Motor neuron (in vitro differentiated cells): Measurements from ENCODE around the gene ABCC9. TPM values are rescaled to one million over a fixed set of nuclear protein-coding genes. Genes with fewer than 3 reads are reported as not detected.
A peak's percentile ranks its signal among the peaks of the same experiment; 100 is the strongest.

Experiments used
- ATAC-seq, 8 experiments: fragments of 200-7000 bp; cut with Tn5 transposase; replicated peaks in 6 of 8; 2 replicates each; pipeline ENCODE4 v1.8.0; 2021; ENCODE audit warnings: mild to moderate bottlenecking in 8 of 8, moderate library complexity in 8 of 8
- H3K27ac ChIP-seq, 2 donors: fragments of 250-450 bp; sonication (Bioruptor Pico); 2 replicates each; pipeline ENCODE4 v1.9.0; 2021; ENCODE audit warnings: antibody characterized with exemption in 2 of 2, mild to moderate bottlenecking in 2 of 2, moderate library complexity in 1 of 2
- H3K4me1 ChIP-seq, 2 donors: fragments of 250-450 bp; sonication (Bioruptor Pico); replicated peaks in 1 of 2; 2 replicates each; pipeline ENCODE4 v1.6.1; 2021; ENCODE audit warnings: antibody characterized with exemption in 2 of 2, mild to moderate bottlenecking in 2 of 2, moderate library complexity in 1 of 2
- H3K4me3 ChIP-seq, 5 donors: fragments of 250-450 bp; sonication (Bioruptor Pico); 2 replicates each; pipeline ENCODE4 v1.9.0; 2021; ENCODE audit warnings: antibody characterized with exemption in 5 of 5, mild to moderate bottlenecking in 5 of 5, moderate library complexity in 4 of 5
- WGBS, 10 experiments: fragments of 450-650 bp; shearing (Covaris generic); methylation state at CpG; one replicate each; pipeline ENCODE4 v1.0.0; 2022; 5-methylcytosine and 5-hydroxymethylcytosine counted together
- in situ Hi-C, 9 experiments: fragments of 400-800 bp; cut with MboI; loops; one replicate each; pipeline ENCODE4 v1.15.0; 2021; ENCODE audit warnings: low sequenced_read_pairs in 9 of 9, low pct_unique_long_range_greater_than_20kb in 2 of 9; ENCODE audit not compliant: unreplicated experiment in 9 of 9
- total RNA-seq, 8 experiments: library from RNA; unstranded; fragments of 300-600 nt; gene quantifications; 2 replicates each; pipeline versions ENCODE4 v1.2.3 to v1.2.4, GENCODE V29; 2022

ABCC9 gene
- total RNA-seq = 1 to 10 TPM in 1 of 8 experiments, under 1 TPM in 7; 0.04 to 6.6 (median 0.36) TPM

GRCh38 chr12:21940549-21941505, at the start of gene ABCC9:
ABCC9 (minus strand) TSS chr12:21941426; CDS start chr12:21936674, 4,752 bp downstream.
- no peak within 1 kb of the TSS for H3K27ac ChIP-seq
- peak within 1 kb of the TSS; percentile 20 to 38 (median 30) for H3K4me3 ChIP-seq
- in situ Hi-C loops = no loop called here
- 0 to 42% (median 4%) methylated on average over 2 to 34 of the region's 42 CpGs; no CpG with 5 or more reads in 1 of the 10 experiments for WGBS, 10 experiments
- ATAC-seq = peak; percentile 29 to 83 (median 76)
- H3K4me1 ChIP-seq = no peaks in the 10 kb centered on the region

- peak in 1 of 8 experiments; percentile 32 for ATAC-seq
- in situ Hi-C loops = loop anchor here in 4 of 9 experiments (10.0 to 25.0 kb wide), 2 partner anchors 278 to 295 kb away; no protein-coding TSS in a partner anchor
- H3K4me3 ChIP-seq = no peak overlapping the region
- no peaks in the 10 kb centered on the region for H3K4me1 ChIP-seq
- no peak overlapping the region for H3K27ac ChIP-seq
- WGBS, 10 experiments = 8 to 74% (median 59%) methylated on average over 2 to 5 of the region's 5 CpGs
These were observed 48.7 kb upstream of the ABCC9 start for GRCh38 chr12:21989819-21990412.

- in situ Hi-C loops = loop anchor here in 2 of 9 experiments (25.0 kb wide), 1 partner anchor 276 kb away; no protein-coding TSS in a partner anchor
- ATAC-seq = peak in 3 of 8 experiments; percentile 31 to 89 (median 47)
- Histone ChIP-seq H3K4me3 (no peak overlapping the region), H3K4me1 (no peaks in the 10 kb centered on the region), H3K27ac (no peak overlapping the region)
- WGBS, 10 experiments = 25 to 86% (median 58%) methylated on average over 1 of the region's 1 CpG; no CpG with 5 or more reads in 6 of the 10 experiments
These were observed 47.4 kb upstream of the ABCC9 start for GRCh38 chr12:21988619-21989018.

GRCh38 chr12:21987755-21988154, 46.5 kb upstream of the ABCC9 start:
- WGBS, 10 experiments = 0 to 97% (median 77%) methylated on average over 1 to 6 of the region's 6 CpGs; no CpG with 5 or more reads in 3 of the 10 experiments

GRCh38 chr12:21985155-21985554, 43.9 kb upstream of the ABCC9 start:
- in situ Hi-C loops = loop anchor here in 2 of 9 experiments (25.0 kb wide), 1 partner anchor 273 kb away; no protein-coding TSS in a partner anchor
- 49 to 100% (median 90%) methylated on average over 1 to 2 of the region's 2 CpGs for WGBS, 10 experiments
- no peak overlapping the region for H3K27ac ChIP-seq
- H3K4me3 ChIP-seq = no peak overlapping the region
- H3K4me1 ChIP-seq = no peaks in the 10 kb centered on the region
- no peak for ATAC-seq

More at GRCh38 chr12:21987755-21988154, 46.5 kb upstream of the ABCC9 start:
- Histone ChIP-seq H3K4me1 (no peaks in the 10 kb centered on the region), H3K27ac (no peak overlapping the region), H3K4me3 (no peak overlapping the region)
- in situ Hi-C loops = loop anchor here in 2 of 9 experiments (25.0 kb wide), 1 partner anchor 275 kb away; no protein-coding TSS in a partner anchor
- ATAC-seq = no peak

- ATAC-seq = no peak
- no peaks in the 10 kb centered on the region for H3K4me1 ChIP-seq
- no peak overlapping the region for H3K27ac ChIP-seq
- in situ Hi-C loops = loop anchor here in 2 of 9 experiments (25.0 kb wide), 1 partner anchor 272 kb away; no protein-coding TSS in a partner anchor
- H3K4me3 ChIP-seq = no peak overlapping the region
These were observed 43.1 kb upstream of the ABCC9 start for GRCh38 chr12:21984375-21984774.

GRCh38 chr12:21983095-21983494, 41.9 kb upstream of the ABCC9 start:
- WGBS, 10 experiments = 40 to 100% (median 96%) methylated on average over 1 to 3 of the region's 3 CpGs; no CpG with 5 or more reads in 1 of the 10 experiments
- in situ Hi-C loops = loop anchor here in 2 of 9 experiments (25.0 kb wide), 1 partner anchor 271 kb away; no protein-coding TSS in a partner anchor
- no peak for ATAC-seq

GRCh38 chr12:21980544-21980943, 39.3 kb upstream of the ABCC9 start:
- Histone ChIP-seq H3K4me1 (no peaks in the 10 kb centered on the region), H3K27ac (no peak overlapping the region), H3K4me3 (no peak overlapping the region)
- WGBS, 10 experiments = 0 to 100% (median 71%) methylated on average over 1 of the region's 1 CpG; no CpG with 5 or more reads in 1 of the 10 experiments
- in situ Hi-C loops = loop anchor here in 2 of 9 experiments (25.0 kb wide), 1 partner anchor 268 kb away; no protein-coding TSS in a partner anchor
- no peak for ATAC-seq

More at GRCh38 chr12:21983095-21983494, 41.9 kb upstream of the ABCC9 start:
- Histone ChIP-seq H3K4me3 (no peak overlapping the region), H3K27ac (no peak overlapping the region), H3K4me1 (no peaks in the 10 kb centered on the region)

GRCh38 chr12:21975293-21975692, 34.1 kb upstream of the ABCC9 start:
- in situ Hi-C loops = loop anchor here in 2 of 9 experiments (25.0 kb wide), 1 partner anchor 263 kb away; no protein-coding TSS in a partner anchor
- H3K4me3 ChIP-seq = no peak overlapping the region

GRCh38 chr12:21973221-21973620, 32.0 kb upstream of the ABCC9 start:
- no peak overlapping the region for H3K27ac ChIP-seq
- no peak for ATAC-seq
- in situ Hi-C loops = no loop called here
- no peaks in the 10 kb centered on the region for H3K4me1 ChIP-seq
- no peak overlapping the region for H3K4me3 ChIP-seq

More at GRCh38 chr12:21975293-21975692, 34.1 kb upstream of the ABCC9 start:
- Histone ChIP-seq H3K4me1 (no peaks in the 10 kb centered on the region), H3K27ac (no peak overlapping the region)
- no peak for ATAC-seq
- WGBS, 10 experiments = 11 to 100% (median 80%) methylated on average over 1 of the region's 1 CpG

- 23 to 100% (median 95%) methylated on average over 1 to 4 of the region's 4 CpGs for WGBS, 10 experiments
These were observed 30.8 kb upstream of the ABCC9 start for GRCh38 chr12:21972055-21972454.

GRCh38 chr12:21971344-21971743, 30.1 kb upstream of the ABCC9 start:
- ATAC-seq = peak in 2 of 8 experiments; percentile 23 to 26
- Histone ChIP-seq H3K27ac (no peak overlapping the region), H3K4me1 (no peaks in the 10 kb centered on the region), H3K4me3 (no peak overlapping the region)
- in situ Hi-C loops = no loop called here
- WGBS, 10 experiments = 13 to 100% (median 41%) methylated on average over 1 of the region's 1 CpG; no CpG with 5 or more reads in 4 of the 10 experiments

More at GRCh38 chr12:21972055-21972454, 30.8 kb upstream of the ABCC9 start:
- in situ Hi-C loops = no loop called here
- Histone ChIP-seq H3K4me1 (no peaks in the 10 kb centered on the region), H3K4me3 (no peak overlapping the region), H3K27ac (no peak overlapping the region)
- no peak for ATAC-seq
